GM18517 (cell line): ENCODE data around the gene INVS.
"Not testable (repeated sequence)": the region's sequence is repeated elsewhere in the genome, so short reads cannot be mapped to it uniquely, and the experiment has no call there.

Experiments
- ATAC-seq: cut with Tn5 transposase; IDR thresholded peaks from one replicate; pipeline ENCODE4 v1.9.1; 2021; ENCODE audit warnings: mild to moderate bottlenecking, moderate library complexity; ENCODE audit not compliant: unreplicated experiment

Gene INVS

DNA sequence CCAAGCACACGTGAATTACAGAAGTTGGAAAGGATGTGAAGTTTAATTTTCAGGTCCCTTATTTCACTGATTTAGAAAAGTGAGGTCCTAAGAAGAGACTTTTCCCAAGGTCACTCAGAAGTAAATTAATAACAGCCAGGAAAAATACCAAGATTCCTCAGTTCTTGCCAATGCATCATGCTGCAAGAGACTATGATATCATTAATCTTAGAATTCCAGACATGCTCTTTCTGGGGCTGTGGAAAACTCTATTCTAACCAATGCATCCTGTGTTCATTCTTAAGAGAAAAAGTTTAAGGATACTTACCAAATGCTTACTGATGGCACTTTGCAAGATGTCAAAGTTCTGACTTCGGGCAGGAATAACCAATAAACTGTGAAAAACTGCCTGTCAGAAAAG is 210.9 kb downstream of the INVS start:
- no peak for ATAC-seq

DNA sequence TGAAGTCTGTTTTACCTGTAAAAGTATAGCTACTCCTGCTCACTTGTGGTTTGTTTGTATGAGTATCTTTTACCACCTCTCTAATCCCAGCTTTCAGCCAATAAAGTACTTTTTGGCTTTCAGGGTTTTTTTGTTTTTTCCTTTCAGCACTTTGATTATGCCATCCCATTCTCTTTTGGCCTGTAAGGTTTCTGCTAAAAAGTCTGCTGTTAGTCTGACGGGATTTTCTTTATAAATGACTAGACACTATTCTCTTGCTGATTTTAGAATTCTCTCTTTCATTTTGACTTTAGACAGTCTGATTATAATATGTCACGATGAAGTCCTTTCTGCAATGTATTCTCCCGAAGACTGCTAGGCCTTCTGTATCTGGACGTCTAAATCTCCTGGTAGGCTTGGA is 216.5 kb downstream of the INVS start:
- no peak for ATAC-seq

DNA sequence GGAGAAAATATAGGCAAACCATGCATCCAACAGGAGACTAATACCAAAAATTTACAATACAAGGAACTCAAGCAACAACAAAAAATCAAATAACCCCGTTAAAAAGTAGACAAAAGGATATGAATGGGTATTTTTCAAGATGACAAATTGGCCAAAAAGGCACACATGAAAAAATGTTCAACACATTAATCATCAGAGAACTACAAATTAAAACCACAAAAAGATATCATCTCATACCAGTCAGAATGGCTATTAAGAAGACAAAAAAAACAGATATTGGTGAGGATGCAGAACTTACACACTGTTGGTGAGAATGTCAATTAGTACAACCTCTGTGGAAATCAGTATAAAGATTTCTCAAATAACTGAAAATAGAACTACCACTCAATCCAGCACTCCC is 218.7 kb downstream of the INVS start:
- ATAC-seq, result no peak

DNA sequence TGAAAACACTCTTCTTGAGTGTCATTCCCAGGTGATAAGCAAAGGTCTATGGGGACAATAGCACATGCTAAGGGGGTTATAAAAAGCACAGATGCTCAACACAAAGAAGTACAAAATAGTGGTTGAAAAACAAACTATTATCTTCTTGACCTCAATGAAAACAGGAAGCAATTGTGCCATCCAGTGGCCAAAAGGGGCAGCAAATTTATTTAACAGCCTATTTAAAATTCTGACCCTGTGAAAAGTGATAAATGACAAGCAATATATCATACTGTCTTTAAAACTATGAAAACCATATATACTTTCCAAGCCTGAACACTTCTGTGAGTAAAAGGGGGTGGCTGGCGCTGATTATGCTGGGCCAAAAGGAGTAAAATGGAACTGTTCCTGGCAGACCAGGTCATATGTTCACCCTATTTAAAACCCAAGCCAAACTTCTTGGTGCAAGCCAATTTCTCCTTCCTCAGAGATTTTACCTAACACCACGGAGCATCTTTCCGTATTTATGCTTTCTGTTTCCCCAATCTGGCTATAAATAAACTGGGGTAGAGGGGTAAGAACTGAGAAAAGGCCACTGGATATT is 224.0 kb downstream of the INVS start:
- ATAC-seq, result no peak

DNA sequence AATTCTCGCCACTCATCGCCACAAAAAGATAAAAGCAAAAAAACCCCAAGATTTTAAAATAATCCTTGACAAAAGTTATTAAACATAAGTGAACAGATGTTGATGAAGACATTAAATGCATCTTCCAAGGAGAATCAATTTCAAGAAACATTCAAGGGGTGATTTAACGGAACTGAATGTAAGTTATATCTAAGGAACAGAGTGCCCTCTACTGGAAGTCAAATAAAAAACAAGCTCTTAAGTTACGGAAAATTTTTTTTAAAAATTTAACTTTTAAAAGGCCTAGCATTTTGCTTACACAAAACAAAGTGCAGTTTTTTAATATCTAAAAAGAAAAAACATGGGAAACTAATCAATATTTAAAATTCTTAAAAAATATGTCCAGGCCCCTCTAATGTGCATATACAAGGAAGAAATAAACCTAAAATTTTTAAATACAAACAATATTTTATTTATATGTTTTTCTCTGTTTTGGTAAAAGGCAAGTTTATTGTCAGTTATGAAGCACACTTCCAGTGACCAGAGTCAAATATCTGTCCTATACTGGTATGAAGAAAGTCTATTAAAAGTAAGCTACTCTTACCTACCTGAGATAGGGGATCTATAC is 225.7 kb downstream of the INVS start:
- no peak for ATAC-seq

DNA sequence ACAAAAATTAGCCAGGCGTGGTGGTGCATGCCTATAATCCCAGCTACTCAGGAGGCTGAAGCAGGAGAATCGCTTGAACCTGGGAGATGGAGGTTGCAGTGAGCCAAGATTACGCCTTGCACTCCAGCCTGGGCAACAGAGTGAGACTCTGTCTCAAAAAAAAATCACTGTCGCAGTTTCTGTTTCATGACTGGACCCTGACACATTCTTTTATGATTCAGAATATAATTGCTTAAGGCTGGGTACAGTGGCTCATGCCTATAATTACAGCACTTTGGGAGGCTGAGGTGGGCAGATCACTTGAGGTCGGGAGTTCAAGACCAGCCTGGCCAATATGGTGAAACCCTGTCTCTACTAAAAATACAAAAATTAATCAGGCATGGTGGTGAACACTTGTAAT is 239.7 kb downstream of the INVS start:
- not testable (repeated sequence) for ATAC-seq

DNA sequence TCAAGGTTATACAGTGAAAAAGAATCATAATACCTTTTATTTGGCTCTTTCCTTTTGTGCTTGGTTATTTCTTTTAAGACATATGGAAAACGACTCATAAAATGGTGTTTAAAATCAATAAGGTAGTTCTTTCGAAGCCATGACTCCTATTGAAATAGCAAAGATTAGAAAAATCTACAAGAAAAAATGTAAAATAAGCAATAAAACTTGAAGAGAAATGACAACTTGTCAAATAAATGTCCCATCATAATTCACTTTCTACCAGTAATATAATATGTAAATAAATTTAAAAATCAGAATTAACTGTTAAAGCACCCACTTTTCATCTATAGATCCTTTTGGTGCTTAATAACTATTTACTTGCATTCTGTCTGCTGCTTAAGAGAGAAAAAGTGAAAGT is 241.2 kb downstream of the INVS start:
- no peak for ATAC-seq

DNA sequence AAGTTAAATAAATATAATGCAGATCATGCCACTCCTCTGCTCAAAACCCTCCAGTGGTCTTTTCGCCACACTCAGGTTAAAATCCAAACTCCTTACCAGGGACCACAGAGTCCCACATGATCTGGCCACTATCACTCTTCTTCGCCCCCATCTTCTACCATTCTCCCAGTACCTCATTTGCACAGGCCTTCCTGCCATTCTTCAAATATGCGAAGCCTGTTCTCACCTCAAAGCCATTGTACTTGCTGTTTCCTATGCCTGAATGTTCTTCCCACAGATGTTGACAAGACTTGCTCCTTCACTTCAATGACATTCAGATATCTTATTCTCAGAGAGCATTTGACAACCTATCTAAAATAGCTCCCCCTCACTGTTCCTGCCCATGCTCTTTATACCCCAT is 242.8 kb downstream of the INVS start:
- ATAC-seq, result no peak

DNA sequence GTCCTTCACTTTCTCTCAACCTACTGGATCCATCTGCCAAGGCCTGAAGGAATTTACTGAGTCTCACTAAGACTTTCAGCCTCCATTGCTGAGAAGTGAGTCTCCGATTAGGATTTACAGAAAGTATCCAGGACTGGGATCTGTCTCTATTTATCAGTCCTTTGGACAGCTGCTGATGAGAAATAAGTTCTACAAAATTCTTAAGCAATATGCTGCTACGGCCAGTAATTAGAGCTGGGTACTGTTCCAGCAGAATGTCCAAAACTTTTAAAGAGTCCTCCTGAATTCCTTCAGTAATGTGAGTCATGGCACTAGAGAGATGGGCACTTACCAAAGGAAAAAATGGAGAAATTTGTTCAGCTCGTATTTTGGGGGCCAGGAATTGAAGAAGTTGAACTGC is 247.8 kb downstream of the INVS start:
- no peak for ATAC-seq

DNA sequence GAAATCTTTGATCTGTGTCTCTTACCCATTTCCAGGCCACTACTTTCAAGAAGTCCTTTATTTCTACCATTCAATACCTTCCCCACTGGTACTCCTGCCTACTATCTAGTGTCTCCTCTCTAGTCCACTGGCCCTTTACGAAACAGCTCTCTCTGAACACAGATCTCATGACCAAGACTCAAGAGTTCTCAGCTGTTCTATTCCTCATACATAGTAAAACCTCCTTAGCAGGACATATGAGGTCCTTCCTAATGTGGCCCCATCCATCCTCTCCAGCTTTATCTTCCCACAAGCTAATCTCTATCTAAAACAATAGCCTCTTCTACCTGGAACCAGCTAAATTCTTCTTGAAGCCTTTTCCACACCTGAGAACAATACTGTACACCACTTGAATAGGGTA is 251.1 kb downstream of the INVS start:
- ATAC-seq, result no peak
